CD14-positive monocyte (primary cell): ENCODE results near the gene RPRD1A. TPM values are rescaled to one million over a fixed set of nuclear protein-coding genes. Genes with fewer than 3 reads are reported as not detected.

ENCODE experiments used
- DNase-seq, 3 donors: peaks; one replicate each; pipeline ENCODE4 v3.0.0-alpha.2; 2011 to 2022
- H2AFZ ChIP-seq: 2 replicates; pipeline ENCODE4 v1.6.0; 2012; ENCODE audit warnings: mild to moderate bottlenecking, low read depth, low read length, inconsistent platforms; ENCODE audit not compliant: insufficient read depth, poor library complexity, severe bottlenecking
- H3K27ac ChIP-seq, 2 donors: 1 replicate in 1 of 2; 2 replicates in 1 of 2; pipeline ENCODE4 v1.5.1; 2012 to 2013; ENCODE audit warnings: low read length in 2 of 2, control low read depth in 1 of 2, inconsistent platforms in 1 of 2, low read depth in 1 of 2, mild to moderate bottlenecking in 1 of 2
- H3K27me3 ChIP-seq, 2 donors: one replicate each; pipeline versions ENCODE4 v1.6.0 to v1.6.1; 2011 to 2013; ENCODE audit warnings: low read length in 2 of 2; ENCODE audit not compliant: control insufficient read depth in 2 of 2, insufficient read depth in 2 of 2
- H3K36me3 ChIP-seq, 2 donors: replicated peaks in 1 of 2; 1 replicate in 1 of 2; 2 replicates in 1 of 2; pipeline versions ENCODE4 v1.5.1 to v1.6.1; 2012 to 2013; ENCODE audit warnings: low read length in 2 of 2, control low read depth in 1 of 2, inconsistent platforms in 1 of 2, mild to moderate bottlenecking in 1 of 2; ENCODE audit not compliant: insufficient read depth in 2 of 2, control insufficient read depth in 1 of 2
- H3K4me1 ChIP-seq, 2 donors: 1 replicate in 1 of 2; 2 replicates in 1 of 2; pipeline versions ENCODE4 v1.5.1 to v1.6.1; 2012 to 2013; ENCODE audit warnings: low read length in 2 of 2, control low read depth in 1 of 2, inconsistent platforms in 1 of 2, mild to moderate bottlenecking in 1 of 2, moderate library complexity in 1 of 2; ENCODE audit not compliant: insufficient read depth in 2 of 2, control insufficient read depth in 1 of 2
- H3K4me2 ChIP-seq: replicated peaks from 2 replicates; pipeline ENCODE3; 2012; ENCODE audit warnings: low read length, moderate library complexity, mild to moderate bottlenecking; ENCODE audit not compliant: poor library complexity, severe bottlenecking; ENCODE audit errors: extremely low read depth
- H3K4me3 ChIP-seq, 3 experiments: fragments of 200-600 bp in 1 of 3; sonication (generic) in 1 of 3; replicated peaks in 1 of 3; 1 replicate in 2 of 3; 2 replicates in 1 of 3; pipeline ENCODE4 v1.5.1; 2011 to 2013; ENCODE audit warnings: low read length in 3 of 3, mild to moderate bottlenecking in 3 of 3, control low read depth in 2 of 3, low read depth in 2 of 3, inconsistent platforms in 1 of 3, moderate library complexity in 1 of 3
- H3K79me2 ChIP-seq: 2 replicates; pipeline ENCODE4 v1.6.0; 2012; ENCODE audit warnings: mild to moderate bottlenecking, control low read depth, inconsistent platforms, low read length, moderate library complexity; ENCODE audit not compliant: insufficient read depth
- H3K9ac ChIP-seq: 2 replicates; pipeline ENCODE4 v1.6.0; 2017; ENCODE audit warnings: low read length, mild to moderate bottlenecking; ENCODE audit not compliant: insufficient read depth, poor library complexity, severe bottlenecking
- H3K9me3 ChIP-seq, 2 donors: replicated peaks in 1 of 2; 1 replicate in 1 of 2; 2 replicates in 1 of 2; pipeline versions ENCODE4 v1.5.1 to v1.6.1; 2012 to 2013; ENCODE audit warnings: low read length in 2 of 2, control low read depth in 1 of 2; ENCODE audit not compliant: control insufficient read depth in 1 of 2, insufficient read depth in 1 of 2
- H4K20me1 ChIP-seq: 2 replicates; pipeline ENCODE4 v1.6.0; 2012; ENCODE audit warnings: mild to moderate bottlenecking, low read length, control low read depth, moderate library complexity; ENCODE audit not compliant: insufficient read depth
- H3K27ac Mint-ChIP-seq, 7 donors: one replicate each; pipeline ENCODE4 v1.8.0; 2020; ENCODE audit warnings: mild to moderate bottlenecking in 7 of 7, mixed read lengths in 7 of 7, moderate library complexity in 6 of 7, inconsistent platforms in 2 of 7
- H3K27me3 Mint-ChIP-seq, 3 donors: one replicate each; pipeline ENCODE4 v1.8.0; 2021 to 2022; ENCODE audit warnings: low read depth in 3 of 3, mild to moderate bottlenecking in 3 of 3, mixed read lengths in 3 of 3, moderate library complexity in 3 of 3, inconsistent platforms in 1 of 3
- H3K36me3 Mint-ChIP-seq, 2 donors: one replicate each; pipeline ENCODE4 v1.8.0; 2020; ENCODE audit warnings: mixed read lengths in 2 of 2, inconsistent platforms in 1 of 2, mild to moderate bottlenecking in 1 of 2
- H3K4me1 Mint-ChIP-seq: one replicate; pipeline ENCODE4 v1.8.0; 2020; ENCODE audit warnings: mild to moderate bottlenecking, mixed read lengths
- H3K4me3 Mint-ChIP-seq, 2 donors: one replicate each; pipeline ENCODE4 v1.8.0; 2020; ENCODE audit warnings: mild to moderate bottlenecking in 2 of 2, mixed read lengths in 2 of 2, moderate library complexity in 1 of 2
- H3K9me3 Mint-ChIP-seq, 7 donors: one replicate each; pipeline ENCODE4 v1.8.0; 2020 to 2022; ENCODE audit warnings: mixed read lengths in 7 of 7, mild to moderate bottlenecking in 6 of 7, moderate library complexity in 6 of 7, inconsistent platforms in 2 of 7
- WGBS: methylation state at CpG from one replicate; pipeline ENCODE4 v1.1.5; 2013; ENCODE audit warnings: missing lambda C conversion rate; ENCODE audit not compliant: insufficient coverage; 5-methylcytosine and 5-hydroxymethylcytosine counted together
- intact Hi-C, 2 donors: fragments of 100-400 bp; cut with micrococcal nuclease; formaldehyde crosslinking; loops; one replicate each; pipeline versions ENCODE4 v1.15.0 to v1.15.1; 2023
- polyA plus RNA-seq, 3 donors: library from polyadenylated mRNA; depleted of rRNA in 1 of 3; unstranded in 2 of 3; stranded (reverse) in 1 of 3; fragments of 300-500 nt in 2 of 3; fragments of >200 nt in 1 of 3; fragmentation: Illumina TruSeq in 2 of 3; gene quantifications; 1 replicate in 2 of 3; 2 replicates in 1 of 3; pipeline ENCODE4 v1.2.3, GENCODE V29; 2012 to 2021
- TF ChIP-seq, protein P1 (sequence below): fragments of 200-600 bp; IDR thresholded peaks from one replicate; pipeline ENCODE4 v1.8.0; 2022; ENCODE audit warnings: antibody characterized with exemption, mild to moderate bottlenecking

Gene RPRD1A
- polyA plus RNA-seq, 3 donors = 10.0 to 30.3 (median 10.9) TPM

DNA sequence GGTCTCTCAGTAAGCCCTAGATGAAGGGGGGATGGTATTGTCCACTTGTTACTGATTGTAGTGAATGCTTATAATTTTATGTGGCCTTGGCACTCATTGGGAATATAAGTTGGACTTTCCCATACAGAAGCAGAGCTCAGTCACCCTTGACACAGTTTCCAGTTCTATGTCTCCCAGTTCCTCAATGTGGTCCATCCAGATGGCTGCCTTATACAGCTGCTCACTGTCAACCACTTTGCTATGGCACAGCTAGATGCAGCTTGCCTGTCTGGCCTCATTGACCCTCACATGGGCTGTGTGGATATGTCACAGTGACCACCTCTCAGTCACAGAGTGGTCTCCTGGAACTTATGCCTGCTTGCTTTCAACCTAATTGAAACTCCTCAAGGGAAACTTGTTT is 40.1 kb upstream of the RPRD1A start:
- Histone ChIP-seq H3K4me2 (no peak overlapping the region), H3K36me3 (peaks cover 14 to 30% of the 10 kb centered on the region in 2 donors), H3K27me3 (no peaks in the 10 kb centered on the region), H2AFZ (no peak overlapping the region), H3K4me3 (no peak overlapping the region), H3K9me3 (no peaks in the 10 kb centered on the region), H3K4me1 (no peaks in the 10 kb centered on the region), H3K79me2 (no peaks in the 10 kb centered on the region), H3K27ac (no peak overlapping the region), H3K9ac (no peak overlapping the region), H4K20me1 (no peaks in the 10 kb centered on the region)
- intact Hi-C loops = no loop called here
- TF ChIP-seq, protein P1, sequence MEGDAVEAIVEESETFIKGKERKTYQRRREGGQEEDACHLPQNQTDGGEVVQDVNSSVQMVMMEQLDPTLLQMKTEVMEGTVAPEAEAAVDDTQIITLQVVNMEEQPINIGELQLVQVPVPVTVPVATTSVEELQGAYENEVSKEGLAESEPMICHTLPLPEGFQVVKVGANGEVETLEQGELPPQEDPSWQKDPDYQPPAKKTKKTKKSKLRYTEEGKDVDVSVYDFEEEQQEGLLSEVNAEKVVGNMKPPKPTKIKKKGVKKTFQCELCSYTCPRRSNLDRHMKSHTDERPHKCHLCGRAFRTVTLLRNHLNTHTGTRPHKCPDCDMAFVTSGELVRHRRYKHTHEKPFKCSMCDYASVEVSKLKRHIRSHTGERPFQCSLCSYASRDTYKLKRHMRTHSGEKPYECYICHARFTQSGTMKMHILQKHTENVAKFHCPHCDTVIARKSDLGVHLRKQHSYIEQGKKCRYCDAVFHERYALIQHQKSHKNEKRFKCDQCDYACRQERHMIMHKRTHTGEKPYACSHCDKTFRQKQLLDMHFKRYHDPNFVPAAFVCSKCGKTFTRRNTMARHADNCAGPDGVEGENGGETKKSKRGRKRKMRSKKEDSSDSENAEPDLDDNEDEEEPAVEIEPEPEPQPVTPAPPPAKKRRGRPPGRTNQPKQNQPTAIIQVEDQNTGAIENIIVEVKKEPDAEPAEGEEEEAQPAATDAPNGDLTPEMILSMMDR = no peak
- H3K27me3 Mint-ChIP-seq = peaks cover 0 to 4% (median 0%) of the 10 kb centered on the region in 3 donors
- H3K4me1 Mint-ChIP-seq = peaks cover 7% of the 10 kb centered on the region
- peaks cover under 1 to 9% (median 4%) of the 10 kb centered on the region in 7 donors for H3K9me3 Mint-ChIP-seq
- peaks cover 28 to 33% of the 10 kb centered on the region in 2 donors for H3K36me3 Mint-ChIP-seq
- no peak overlapping the region for H3K4me3 Mint-ChIP-seq
- no peak overlapping the region for H3K27ac Mint-ChIP-seq
- no peak for DNase-seq

DNA sequence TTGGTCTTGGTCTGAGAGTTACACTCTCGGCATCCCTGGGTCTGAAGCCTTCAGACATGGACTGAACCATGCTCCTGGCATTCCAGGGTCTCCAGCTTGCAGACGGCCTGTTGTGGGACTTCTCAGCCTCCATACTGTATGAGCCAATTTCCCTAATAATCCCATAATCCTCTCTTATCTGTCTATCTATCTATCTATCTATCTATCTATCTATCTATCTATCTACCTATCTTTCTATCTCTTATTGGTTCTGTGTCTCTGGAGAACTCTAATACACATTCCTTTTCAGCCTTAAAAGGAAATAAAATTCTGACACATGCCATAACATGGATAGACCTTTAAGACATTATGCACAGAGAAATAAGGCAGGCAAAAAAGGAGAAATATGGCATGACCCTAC is 37.4 kb upstream of the RPRD1A start:
- DNase-seq = no peak
- peaks cover 0 to 6% (median 1%) of the 10 kb centered on the region in 3 donors for H3K27me3 Mint-ChIP-seq
- peaks cover 7% of the 10 kb centered on the region for H3K4me1 Mint-ChIP-seq
- no peak overlapping the region for H3K27ac Mint-ChIP-seq
- no peaks in the 10 kb centered on the region for H3K4me1 ChIP-seq
- H4K20me1 ChIP-seq = no peaks in the 10 kb centered on the region
- intact Hi-C loops = loop anchor here in 1 of 2 donors (5.0 kb wide), 1 partner anchor 178 kb away; no protein-coding TSS in a partner anchor
- no peak overlapping the region for H2AFZ ChIP-seq
- WGBS = 92% methylated on average over 2 of the region's 2 CpGs
- no peak overlapping the region for H3K27ac ChIP-seq
- no peak overlapping the region for H3K4me3 ChIP-seq
- TF ChIP-seq, protein P1 = no peak
- H3K9me3 Mint-ChIP-seq = peaks cover 5 to 23% (median 16%) of the 10 kb centered on the region in 7 donors
- H3K79me2 ChIP-seq = no peaks in the 10 kb centered on the region
- peaks cover 4 to 11% of the 10 kb centered on the region in 2 donors for H3K9me3 ChIP-seq
- H3K36me3 Mint-ChIP-seq = peaks cover 10 to 12% of the 10 kb centered on the region in 2 donors
- H3K4me3 Mint-ChIP-seq = no peak overlapping the region
- no peak overlapping the region for H3K9ac ChIP-seq
- H3K4me2 ChIP-seq = no peak overlapping the region
- peaks cover 2 to 6% of the 10 kb centered on the region in 2 donors for H3K36me3 ChIP-seq
- no peaks in the 10 kb centered on the region for H3K27me3 ChIP-seq
